H1 (cell line): ENCODE data around the gene HES1. TPM values are rescaled to one million over a fixed set of nuclear protein-coding genes. Genes with fewer than 3 reads are reported as not detected.

Experiments
- CTCF ChIA-PET: fragments of 300-600 bp; sonication (Branson Sonifier 250); formaldehyde crosslinking; loops from one replicate; lab custom pipeline; 2021; ENCODE audit not compliant: partially characterized antibody; lab: Charles Lee
- POLR2A ChIA-PET: fragments of 300-600 bp; sonication (Branson Sonifier 250); formaldehyde crosslinking; loops from one replicate; lab custom pipeline; 2021; ENCODE audit warnings: inconsistent platforms; ENCODE audit not compliant: partially characterized antibody; lab: Charles Lee
- DNase-seq, 2 experiments: peaks; one replicate each; pipeline versions ENCODE4 v3.0.0 to v3.0.0-alpha.2; 2010 to 2022; ENCODE audit warnings: low spot score in 2 of 2, low read depth in 1 of 2, mixed read lengths in 1 of 2
- FAIRE-seq: peaks from 2 replicates; lab custom pipeline; 2011; peaks lifted over from hg19 to GRCh38; lab: Jason Lieb, UNC
- H2AFZ ChIP-seq: 2 replicates; pipeline ENCODE4 v1.8.1; 2012; ENCODE audit warnings: low read length, inconsistent platforms
- H2AK5ac ChIP-seq: 2 replicates; pipeline ENCODE4 v1.6.1; 2013; ENCODE audit warnings: low read depth, low read length
- H2BK120ac ChIP-seq: replicated peaks from 2 replicates; pipeline ENCODE3; 2013; ENCODE audit warnings: low read depth, low read length, inconsistent platforms
- H2BK12ac ChIP-seq: 2 replicates; pipeline ENCODE4 v1.6.1; 2013; ENCODE audit warnings: low read depth, low read length
- H2BK15ac ChIP-seq: 2 replicates; pipeline ENCODE4 v1.6.1; 2013; ENCODE audit warnings: low read length
- H2BK20ac ChIP-seq: 2 replicates; pipeline ENCODE4 v1.6.1; 2013; ENCODE audit warnings: low read length
- H2BK5ac ChIP-seq: 2 replicates; pipeline ENCODE4 v1.6.1; 2013; ENCODE audit warnings: low read depth, low read length
- H3K14ac ChIP-seq: 2 replicates; pipeline ENCODE4 v1.6.1; 2013; ENCODE audit warnings: inconsistent platforms; ENCODE audit not compliant: insufficient read length
- H3K18ac ChIP-seq: 2 replicates; pipeline ENCODE4 v1.6.1; 2013; ENCODE audit warnings: low read length; ENCODE audit errors: extremely low read depth
- H3K23ac ChIP-seq: 2 replicates; pipeline ENCODE4 v1.6.1; 2013; ENCODE audit warnings: inconsistent platforms; ENCODE audit not compliant: insufficient read length
- H3K23me2 ChIP-seq: 2 replicates; pipeline ENCODE4 v1.6.1; 2013; ENCODE audit warnings: low read depth, low read length
- H3K27ac ChIP-seq: 2 replicates; pipeline ENCODE4 v1.6.1; 2011; ENCODE audit warnings: low read depth, low read length, inconsistent platforms
- H3K27me3 ChIP-seq, 4 experiments: replicated peaks in 1 of 4; 1 replicate in 1 of 4; 2 replicates in 3 of 4; pipeline versions ENCODE4 v1.6.1 to v1.8.1; 2011 to 2013; ENCODE audit warnings: low read length in 3 of 4, mild to moderate bottlenecking in 3 of 4, inconsistent platforms in 2 of 4, mixed read lengths in 2 of 4, moderate library complexity in 1 of 4; ENCODE audit not compliant: control insufficient read depth in 3 of 4, insufficient read depth in 3 of 4; ENCODE audit errors: extremely low read depth in 1 of 4
- H3K36me3 ChIP-seq, 4 experiments: 2 replicates each; pipeline versions ENCODE4 v1.6.1 to v1.8.1; 2011 to 2013; ENCODE audit warnings: mild to moderate bottlenecking in 4 of 4, low read length in 3 of 4, moderate library complexity in 2 of 4, control low read depth in 1 of 4, inconsistent platforms in 1 of 4; ENCODE audit not compliant: insufficient read depth in 4 of 4, control insufficient read depth in 2 of 4
- H3K4ac ChIP-seq: replicated peaks from 2 replicates; pipeline ENCODE3; 2013; ENCODE audit warnings: low read length, low read depth, mixed read lengths, inconsistent platforms; ENCODE audit not compliant: insufficient read length
- H3K4me1 ChIP-seq, 4 experiments: replicated peaks in 1 of 4; 1 replicate in 1 of 4; 2 replicates in 3 of 4; pipeline versions ENCODE4 v1.6.1 to v1.8.1; 2011 to 2013; ENCODE audit warnings: low read length in 3 of 4, inconsistent platforms in 2 of 4, mixed read lengths in 1 of 4; ENCODE audit not compliant: insufficient read depth in 4 of 4, control insufficient read depth in 3 of 4
- H3K4me2 ChIP-seq, 2 experiments: 2 replicates each; pipeline versions ENCODE4 v1.6.1 to v1.8.1; 2011 to 2013; ENCODE audit warnings: low read depth in 2 of 2, low read length in 2 of 2, control low read depth in 1 of 2, inconsistent platforms in 1 of 2, mild to moderate bottlenecking in 1 of 2; ENCODE audit not compliant: insufficient read depth in 1 of 2
- H3K4me3 ChIP-seq, 4 experiments: fragments of 200-600, 300-600 bp in 1 of 4; sonication (generic), shearing (Covaris generic), sonication (Bioruptor Twin) in 1 of 4; 2 replicates each; pipeline versions ENCODE4 v1.5.1 to v1.8.1; 2011 to 2016; ENCODE audit warnings: low read length in 4 of 4, low read depth in 3 of 4, control low read depth in 2 of 4, inconsistent platforms in 2 of 4, mild to moderate bottlenecking in 2 of 4, mixed read lengths in 1 of 4, moderate library complexity in 1 of 4; ENCODE audit not compliant: insufficient read depth in 2 of 4; ENCODE audit errors: extremely low read depth in 1 of 4
- H3K56ac ChIP-seq: replicated peaks from 2 replicates; pipeline ENCODE3; 2013; ENCODE audit warnings: low read depth, mild to moderate bottlenecking, mixed read lengths, low read length, inconsistent platforms; ENCODE audit not compliant: insufficient read length
- H3K79me1 ChIP-seq: 2 replicates; pipeline ENCODE4 v1.6.1; 2013; ENCODE audit warnings: low read depth, low read length, control low read depth
- H3K79me2 ChIP-seq, 2 experiments: 2 replicates each; pipeline versions ENCODE4 v1.6.1 to v1.8.1; 2012 to 2013; ENCODE audit warnings: low read length in 2 of 2, mild to moderate bottlenecking in 2 of 2, inconsistent platforms in 1 of 2; ENCODE audit not compliant: insufficient read depth in 2 of 2, control insufficient read depth in 1 of 2
- H3K9ac ChIP-seq, 4 experiments: replicated peaks in 1 of 4; 1 replicate in 1 of 4; 2 replicates in 3 of 4; pipeline versions ENCODE4 v1.6.1 to v1.8.1; 2011 to 2013; ENCODE audit warnings: low read depth in 3 of 4, low read length in 3 of 4, control low read depth in 2 of 4, mild to moderate bottlenecking in 2 of 4, moderate library complexity in 2 of 4, inconsistent platforms in 1 of 4; ENCODE audit errors: extremely low read depth in 1 of 4
- H3K9me3 ChIP-seq, 2 experiments: 2 replicates each; pipeline versions ENCODE4 v1.6.1 to v1.8.1; 2012 to 2013; ENCODE audit warnings: mild to moderate bottlenecking in 2 of 2, moderate library complexity in 2 of 2, control low read depth in 1 of 2, inconsistent platforms in 1 of 2, low read depth in 1 of 2, low read length in 1 of 2, mixed read lengths in 1 of 2; ENCODE audit not compliant: insufficient read depth in 2 of 2
- H4K20me1 ChIP-seq, 2 experiments: replicated peaks in 1 of 2; 2 replicates each; pipeline versions ENCODE3 to v1.8.1; 2011 to 2013; ENCODE audit warnings: inconsistent platforms in 2 of 2, low read length in 2 of 2, mild to moderate bottlenecking in 1 of 2; ENCODE audit not compliant: insufficient read depth in 2 of 2, control insufficient read depth in 1 of 2
- H4K5ac ChIP-seq: 2 replicates; pipeline ENCODE4 v1.6.1; 2013; ENCODE audit warnings: low read length, low read depth, mixed read lengths, inconsistent platforms; ENCODE audit not compliant: insufficient read length
- H4K8ac ChIP-seq: 2 replicates; pipeline ENCODE4 v1.8.0; 2013; ENCODE audit warnings: mild to moderate bottlenecking, moderate library complexity, low read length, inconsistent platforms; ENCODE audit not compliant: insufficient read depth; ENCODE audit errors: extremely low read depth
- H4K91ac ChIP-seq: replicated peaks from 2 replicates; pipeline ENCODE3; 2013; ENCODE audit warnings: low read length, mixed read lengths, inconsistent platforms; ENCODE audit not compliant: insufficient read length
- CEBPB ChIP-seq: IDR thresholded peaks from 2 replicates; pipeline ENCODE4 v1.6.1; 2012; ENCODE audit warnings: low read depth, low read length
- GTF2F1 ChIP-seq: IDR thresholded peaks from 2 replicates; pipeline ENCODE4 v1.6.1; 2012; ENCODE audit warnings: low read depth, low read length, improper control_type of control experiment, borderline replicate concordance
- YY1 ChIP-seq: IDR thresholded peaks from 2 replicates; pipeline ENCODE4 v1.6.1; 2011; ENCODE audit warnings: low read depth, mild to moderate bottlenecking, low read length
- WGBS, 2 experiments: shearing (Covaris generic) in 1 of 2; methylation state at CpG; one replicate each; pipeline versions ENCODE4 v1.1.6 to v1.1.7; 2013 to 2015; ENCODE audit warnings: low lambda C conversion rate in 2 of 2, mixed read lengths in 2 of 2, inconsistent platforms in 1 of 2, low coverage in 1 of 2, missing lambda C conversion rate in 1 of 2; ENCODE audit not compliant: insufficient replicate concordance in 2 of 2, insufficient coverage in 1 of 2, insufficient read length in 1 of 2; ENCODE audit errors: extremely low coverage in 1 of 2, missing lambda C conversion rate in 1 of 2; 5-methylcytosine and 5-hydroxymethylcytosine counted together
- polyA plus RNA-seq, 7 experiments: library from polyadenylated mRNA; depleted of rRNA in 3 of 7; stranded (reverse) in 5 of 7; unstranded in 2 of 7; fragments of >200 nt in 5 of 7; fragments of 200-250 nt in 2 of 7; gene quantifications; 1 replicate in 5 of 7; 2 replicates in 1 of 7; 4 replicates in 1 of 7; pipeline versions ENCODE4 v1.2.1 to v1.2.3, GENCODE V29; 2011 to 2013; ENCODE audit warnings: missing spikeins in 2 of 7, mixed read lengths in 2 of 7
- total RNA-seq: library from RNA; stranded (reverse); fragmentation: NEBNext Ultra II Directional; extraction: Animal tissue kit (Norgen Biotek cat#: 25700); gene quantifications from 2 replicates; pipeline ENCODE4 v1.2.1, GENCODE V29; 2021

HES1 gene
- total and polyA plus RNA-seq, 2 of the 8 experiments (the other 6 are each of a cell fraction or from before 2014, with no cell fraction given) = 7.9 to 12.9 TPM

- Histone ChIP-seq H2AFZ (peak overlapping the region; percentile 92; the same call in 1 of the 2 replicates), H4K5ac (no peak overlapping the region), H3K4me2 (no peak overlapping the region), H3K23me2 (no peaks in the 10 kb centered on the region), H3K4me3 (no peak overlapping the region), H3K4ac (no peak overlapping the region), H3K18ac (no peak overlapping the region), H3K23ac (no peak overlapping the region), H2BK12ac (no peak overlapping the region), H3K9ac (no peak overlapping the region), H3K27me3 (no peaks in the 10 kb centered on the region), H2BK5ac (no peak overlapping the region), H3K27ac (no peak overlapping the region), H3K56ac (no peak overlapping the region), H4K91ac (no peak overlapping the region), H2BK20ac (no peak overlapping the region), H3K79me2 (no peaks in the 10 kb centered on the region), H3K4me1 (peaks cover 0 to 4% (median 3%) of the 10 kb centered on the region in 4 experiments; a peak in 2 of 7 replicates), H4K8ac (no peak overlapping the region), H3K14ac (no peak overlapping the region), H2AK5ac (no peak overlapping the region), H2BK120ac (no peak overlapping the region), H3K36me3 (no peaks in the 10 kb centered on the region), H3K9me3 (no peaks in the 10 kb centered on the region), H2BK15ac (no peak overlapping the region), H3K79me1 (no peaks in the 10 kb centered on the region), H4K20me1 (no peaks in the 10 kb centered on the region)
- ChIA-PET CTCF (interaction anchor here (0.5 to 3.3 kb wide), 5 partner anchors 13 to 385 kb away, joined by 3 to 8 read pairs (median 3); no protein-coding TSS in a partner anchor), POLR2A (interaction anchor here (1.5 kb wide), 1 partner anchor 43 kb away, joined by 3 read pairs; no protein-coding TSS in a partner anchor)
- no peak for TF ChIP-seq GTF2F1
- no peak for TF ChIP-seq CEBPB
- no peak for TF ChIP-seq YY1
- WGBS, 2 experiments = 67% methylated on average over 1 of the region's 1 CpG; no CpG with 5 or more reads in 1 of the 2 experiments
- FAIRE-seq (no peak), DNase-seq (no peak)
These were observed 48.9 kb downstream of the HES1 start for GRCh38 chr3:194184801-194185200.
